ENCODE measurements around the gene TAF4.

TAF4 gene

DNA sequence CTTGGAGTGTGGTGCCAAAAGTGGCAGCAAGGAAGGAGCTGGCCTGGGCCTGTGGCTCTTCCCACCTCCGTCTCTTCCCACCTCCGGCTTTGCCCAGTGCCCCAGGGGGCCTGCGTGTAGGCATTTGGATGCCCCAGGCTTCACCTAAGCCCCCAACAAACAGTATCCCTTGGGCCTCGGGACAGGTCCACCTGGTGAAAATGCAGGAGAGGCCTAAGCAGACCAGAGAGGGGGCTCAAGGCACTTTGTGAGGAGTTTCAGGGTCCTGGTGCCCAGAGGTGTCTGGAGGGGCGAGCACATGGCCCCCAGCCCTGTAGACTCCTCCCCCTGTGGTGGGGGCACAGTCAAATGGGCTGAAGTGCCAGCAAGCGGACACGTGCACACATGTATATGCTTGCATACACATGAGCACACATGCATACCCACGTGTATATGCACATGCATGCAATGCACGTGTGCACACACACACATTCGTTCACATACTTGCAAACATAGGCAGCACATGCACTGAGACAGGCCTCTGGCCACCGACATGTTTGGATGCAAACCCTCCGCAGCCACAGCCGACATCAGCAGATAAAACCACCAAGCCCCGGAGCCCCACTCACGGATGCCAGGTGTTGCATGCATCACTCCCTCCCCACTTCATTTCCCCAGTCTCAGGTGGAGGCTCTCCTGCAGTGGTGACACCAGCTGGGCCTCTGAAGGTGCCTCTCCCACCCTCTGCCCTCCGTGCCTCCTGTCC is 124.5 kb downstream of the TAF4 start:
- no peak for TF ChIP-seq ZFX (IDR thresholded peaks at IDR 0.05; ENCODE audit: borderline replicate concordance)
- TF ChIP-seq, protein P1, sequence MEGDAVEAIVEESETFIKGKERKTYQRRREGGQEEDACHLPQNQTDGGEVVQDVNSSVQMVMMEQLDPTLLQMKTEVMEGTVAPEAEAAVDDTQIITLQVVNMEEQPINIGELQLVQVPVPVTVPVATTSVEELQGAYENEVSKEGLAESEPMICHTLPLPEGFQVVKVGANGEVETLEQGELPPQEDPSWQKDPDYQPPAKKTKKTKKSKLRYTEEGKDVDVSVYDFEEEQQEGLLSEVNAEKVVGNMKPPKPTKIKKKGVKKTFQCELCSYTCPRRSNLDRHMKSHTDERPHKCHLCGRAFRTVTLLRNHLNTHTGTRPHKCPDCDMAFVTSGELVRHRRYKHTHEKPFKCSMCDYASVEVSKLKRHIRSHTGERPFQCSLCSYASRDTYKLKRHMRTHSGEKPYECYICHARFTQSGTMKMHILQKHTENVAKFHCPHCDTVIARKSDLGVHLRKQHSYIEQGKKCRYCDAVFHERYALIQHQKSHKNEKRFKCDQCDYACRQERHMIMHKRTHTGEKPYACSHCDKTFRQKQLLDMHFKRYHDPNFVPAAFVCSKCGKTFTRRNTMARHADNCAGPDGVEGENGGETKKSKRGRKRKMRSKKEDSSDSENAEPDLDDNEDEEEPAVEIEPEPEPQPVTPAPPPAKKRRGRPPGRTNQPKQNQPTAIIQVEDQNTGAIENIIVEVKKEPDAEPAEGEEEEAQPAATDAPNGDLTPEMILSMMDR (IDR thresholded peaks at IDR 0.05), result no peak
- no peak overlapping the region for H3K27ac ChIP-seq

DNA sequence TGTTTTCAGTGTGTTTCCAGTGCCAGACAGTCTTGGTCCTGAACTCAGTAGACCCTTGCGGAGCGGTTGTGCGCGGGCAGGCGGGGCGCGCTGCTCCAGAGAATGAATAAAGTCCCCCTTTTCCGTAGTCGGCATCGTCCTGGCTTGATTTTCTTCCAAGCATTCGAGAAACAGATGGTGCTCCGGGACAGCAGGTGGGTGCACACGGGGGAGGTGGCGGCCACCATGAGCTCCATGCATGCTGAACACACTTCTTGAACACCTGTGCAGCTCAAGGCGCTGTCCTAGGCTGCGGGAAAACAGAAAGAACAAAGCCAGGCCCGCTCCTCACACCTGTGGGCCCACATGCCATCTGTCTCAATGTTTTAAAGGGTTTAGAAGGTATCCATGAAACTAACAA is 125.2 kb downstream of the TAF4 start:
- TF ChIP-seq, protein P1 (IDR thresholded peaks at IDR 0.05), result no peak
- no peak for TF ChIP-seq ZFX (IDR thresholded peaks at IDR 0.05; ENCODE audit: borderline replicate concordance)
- no peak overlapping the region for H3K27ac ChIP-seq

DNA sequence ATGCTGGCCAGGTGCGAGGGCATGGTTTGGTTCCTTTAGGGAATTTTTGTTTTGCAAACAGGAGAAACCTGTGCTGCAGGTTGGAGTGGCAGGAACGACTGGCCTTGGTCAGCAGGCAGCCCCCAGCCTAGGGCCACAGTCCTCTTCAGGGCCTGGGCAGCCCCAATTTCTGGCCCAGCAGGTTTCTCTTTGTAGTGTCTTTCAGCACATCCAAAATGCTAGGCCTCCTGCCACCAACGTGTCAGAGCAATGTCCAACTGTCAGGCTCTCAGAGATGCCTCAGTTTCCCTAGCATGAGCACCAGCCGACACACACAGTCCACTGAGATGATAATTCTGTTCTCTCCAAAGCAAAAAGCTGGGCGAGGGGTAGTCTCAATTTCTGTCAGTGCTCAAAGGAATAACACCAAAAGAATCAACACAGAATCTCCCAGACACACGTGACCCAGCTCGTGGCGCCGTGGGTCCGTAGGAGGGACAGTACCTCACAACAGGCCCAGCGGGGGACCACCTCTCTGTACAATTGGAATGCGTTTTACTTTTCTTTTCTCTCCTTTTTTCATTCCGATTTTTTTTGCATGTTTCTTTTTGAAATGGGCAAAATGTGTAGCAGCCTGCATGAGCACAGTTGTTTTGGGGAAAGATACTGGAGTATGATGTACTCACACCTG is 125.9 kb downstream of the TAF4 start:
- no peak for TF ChIP-seq ZFX (IDR thresholded peaks at IDR 0.05; ENCODE audit: borderline replicate concordance)
- TF ChIP-seq, protein P1 (IDR thresholded peaks at IDR 0.05), result no peak
- no peak overlapping the region for H3K27ac ChIP-seq

DNA sequence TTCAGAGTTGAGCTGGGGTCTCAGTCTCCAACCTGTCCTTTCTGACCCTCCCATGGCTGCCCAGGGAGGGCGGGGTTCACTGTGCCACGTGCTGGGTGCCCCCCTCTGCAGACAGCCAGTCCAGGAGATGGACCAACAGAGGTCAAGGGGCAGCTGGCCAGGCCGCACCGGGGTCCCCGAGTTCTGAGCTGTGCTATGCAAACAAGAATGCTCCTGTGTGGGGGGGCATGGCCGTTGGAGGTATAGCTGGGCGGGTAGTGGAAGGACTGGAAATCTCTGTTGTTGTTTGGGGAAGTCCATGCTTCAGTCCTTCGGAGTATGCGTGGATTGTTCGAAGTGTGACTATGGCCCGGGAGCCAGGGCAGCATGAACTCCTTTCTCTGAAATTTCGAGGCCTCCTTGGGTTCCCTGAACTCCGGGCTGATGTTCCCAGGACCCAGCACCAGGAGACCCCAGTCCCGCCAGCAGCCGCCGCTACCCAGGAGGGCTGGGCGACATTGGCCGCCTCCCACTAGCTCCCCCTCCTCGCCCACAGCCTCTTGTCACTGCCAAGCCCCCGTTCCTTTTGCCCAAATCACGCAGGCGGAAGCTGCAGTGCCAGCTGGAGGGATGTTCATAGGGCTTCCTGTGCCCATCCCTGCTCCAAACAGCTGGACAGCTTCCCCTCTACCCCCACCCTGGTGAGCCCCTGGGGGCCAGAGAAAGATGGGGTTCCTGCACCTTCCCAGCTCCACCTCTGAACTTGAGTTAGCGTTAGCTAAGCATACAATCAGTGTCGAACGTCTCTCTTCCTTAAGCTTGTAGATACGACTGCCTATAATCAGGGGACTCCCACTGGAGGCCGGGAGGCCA is 126.6 kb downstream of the TAF4 start:
- TF ChIP-seq ZFX (IDR thresholded peaks at IDR 0.05; ENCODE audit: borderline replicate concordance), result no peak
- TF ChIP-seq, protein P1 (IDR thresholded peaks at IDR 0.05), result no peak
- no peak overlapping the region for H3K27ac ChIP-seq

DNA sequence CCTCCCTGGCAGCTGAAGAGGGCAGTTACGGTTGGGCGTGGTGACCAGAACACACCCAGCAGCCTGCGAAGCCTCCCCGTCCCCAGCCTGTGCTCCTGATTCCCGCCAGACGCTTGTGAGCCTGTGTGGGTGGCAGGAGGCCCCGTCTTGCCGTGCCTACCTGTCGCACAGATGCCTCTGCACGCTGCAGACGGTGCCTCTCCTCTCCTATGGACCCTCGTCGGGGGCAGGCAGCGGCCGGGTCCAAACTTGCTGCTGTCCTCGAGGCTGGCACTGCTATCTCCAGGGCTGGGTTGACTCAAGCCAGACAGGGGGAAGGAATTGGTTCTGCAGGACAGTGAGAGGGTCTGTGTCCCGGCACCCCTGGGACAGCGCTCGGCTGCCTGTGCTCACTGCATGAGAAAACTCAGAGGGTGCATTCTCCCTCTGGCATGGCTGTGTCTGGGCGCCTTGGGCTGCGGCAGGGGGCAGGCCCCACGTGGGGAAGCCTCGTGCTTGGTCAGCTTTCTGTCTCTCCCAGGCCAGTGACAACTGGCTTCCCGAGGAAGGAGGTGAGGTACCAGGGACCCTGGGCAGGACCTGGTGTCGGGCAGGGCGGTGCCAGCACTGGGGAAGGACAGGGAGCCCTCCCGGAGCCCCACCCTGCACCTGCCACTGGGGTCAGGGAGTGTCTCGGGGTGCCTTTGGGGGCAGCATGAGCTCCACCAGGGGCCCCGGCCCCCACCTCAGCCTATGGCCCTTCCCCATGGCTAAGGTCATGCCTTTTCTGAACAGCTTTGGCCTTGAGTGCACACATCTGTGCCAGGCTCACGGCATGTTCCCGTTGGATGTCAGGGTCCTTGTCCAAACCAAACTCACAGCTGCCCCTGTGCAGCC is 127.5 kb downstream of the TAF4 start:
- H3K27ac ChIP-seq, result no peak overlapping the region
- no peak for TF ChIP-seq ZFX (IDR thresholded peaks at IDR 0.05; ENCODE audit: borderline replicate concordance)
- TF ChIP-seq, protein P1 (IDR thresholded peaks at IDR 0.05), result no peak

DNA sequence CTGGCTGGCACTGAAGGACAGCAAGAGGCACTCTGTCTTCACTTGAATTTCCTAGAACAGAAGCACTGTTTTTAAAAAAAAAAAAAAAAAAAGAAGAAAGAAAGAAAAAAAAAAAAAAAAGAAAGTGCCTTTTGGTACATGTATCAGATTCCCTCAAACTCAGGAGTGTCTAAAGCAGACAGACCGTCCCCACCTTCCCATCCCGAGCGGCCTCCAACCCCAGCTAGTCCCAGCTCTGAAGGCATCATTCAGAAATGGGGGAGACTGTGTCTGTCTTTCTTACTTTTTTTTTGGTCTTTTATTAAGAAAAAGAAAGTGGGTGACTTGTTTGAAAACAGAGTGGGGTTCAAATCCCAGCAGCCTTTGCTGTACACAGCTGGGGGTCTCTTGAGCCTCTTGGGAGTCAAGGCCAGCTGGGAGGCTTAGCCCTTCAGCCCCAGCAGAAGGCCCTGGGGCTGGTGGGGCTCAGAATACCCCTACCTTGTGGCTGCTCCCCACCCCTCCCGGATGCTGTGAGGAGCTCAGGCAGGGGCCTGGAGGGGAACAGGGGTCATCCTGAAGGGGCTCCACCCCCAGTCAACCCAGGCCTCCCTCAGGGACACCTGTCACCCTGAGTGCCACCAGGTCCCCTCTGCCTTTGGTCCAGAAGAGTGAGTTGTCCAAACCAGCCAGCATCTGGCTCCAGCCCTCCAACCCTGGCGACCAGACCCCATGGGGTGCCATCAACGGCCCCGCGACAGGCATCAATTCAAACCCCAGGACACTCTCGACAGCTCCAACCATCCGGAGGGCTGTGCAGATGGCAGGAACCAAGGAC is 128.3 kb downstream of the TAF4 start:
- TF ChIP-seq, protein P1 (IDR thresholded peaks at IDR 0.05), result no peak
- TF ChIP-seq ZFX (IDR thresholded peaks at IDR 0.05; ENCODE audit: borderline replicate concordance), result no peak
- H3K27ac ChIP-seq, result no peak overlapping the region

Data from 22Rv1 (cell line).